Activated naive CD8-positive, alpha-beta T cell treated with anti-CD3 and anti-CD28 coated beads for 36 hours (primary cell): ENCODE measurements around the gene RAB39B. TPM values are rescaled to one million over a fixed set of nuclear protein-coding genes. Genes with fewer than 3 reads are reported as not detected.
"Not testable (repeated sequence)": the region's sequence is repeated elsewhere in the genome, so short reads cannot be mapped to it uniquely, and the experiment has no call there.

Experiments used
- DNase-seq: peaks from one replicate; pipeline ENCODE4 v3.0.0; 2021
- H3K27ac Mint-ChIP-seq: one replicate; pipeline ENCODE4 v1.8.0; 2022; ENCODE audit warnings: mild to moderate bottlenecking, moderate library complexity, mixed read lengths
- H3K27me3 Mint-ChIP-seq: one replicate; pipeline ENCODE4 v1.8.0; 2022; ENCODE audit warnings: mild to moderate bottlenecking, mixed read lengths
- H3K36me3 Mint-ChIP-seq: one replicate; pipeline ENCODE4 v1.8.0; 2021; ENCODE audit warnings: mild to moderate bottlenecking, mixed read lengths
- H3K4me1 Mint-ChIP-seq: one replicate; pipeline ENCODE4 v1.8.0; 2021; ENCODE audit warnings: mixed read lengths
- H3K4me3 Mint-ChIP-seq: one replicate; pipeline ENCODE4 v1.8.0; 2022; ENCODE audit warnings: mild to moderate bottlenecking, moderate library complexity, mixed read lengths
- H3K9me3 Mint-ChIP-seq: one replicate; pipeline ENCODE4 v1.8.0; 2022; ENCODE audit warnings: mixed read lengths
- total RNA-seq, 2 experiments: library from RNA; stranded (reverse); gene quantifications; one replicate each; pipeline ENCODE4 v1.2.3, GENCODE V29; 2021

Gene RAB39B
- total RNA-seq, 2 experiments from 2014 or later: 13.1 to 13.2 TPM

DNA sequence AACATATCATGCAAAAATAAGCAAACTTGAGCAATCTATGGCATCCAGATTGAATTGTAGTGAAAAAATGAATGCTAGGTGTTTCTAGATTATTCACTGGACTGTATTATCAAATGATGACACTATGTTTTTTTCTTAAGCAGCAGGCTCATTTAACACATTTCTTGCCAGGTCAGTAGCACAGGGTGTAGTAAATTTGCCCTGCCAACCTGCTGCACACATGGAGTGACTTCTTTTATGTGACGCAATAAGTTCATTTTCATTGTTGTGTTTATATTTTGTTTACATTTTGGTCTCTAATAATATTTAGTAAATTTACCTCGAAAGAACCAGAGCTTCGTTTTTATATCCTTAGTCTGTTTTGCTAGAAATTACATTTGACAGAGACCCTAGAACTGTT, 38.5 kb downstream of the RAB39B start:
- no peak for DNase-seq
- H3K4me3 Mint-ChIP-seq: no peak overlapping the region
- peaks cover 5% of the 10 kb centered on the region for H3K4me1 Mint-ChIP-seq
- peaks cover 30% of the 10 kb centered on the region for H3K36me3 Mint-ChIP-seq
- H3K27me3 Mint-ChIP-seq: no peaks in the 10 kb centered on the region
- H3K27ac Mint-ChIP-seq: no peak overlapping the region
- no peaks in the 10 kb centered on the region for H3K9me3 Mint-ChIP-seq

- H3K27ac Mint-ChIP-seq, DNase-seq, H3K4me3 Mint-ChIP-seq, H3K9me3 Mint-ChIP-seq, H3K4me1 Mint-ChIP-seq, H3K27me3 Mint-ChIP-seq: not testable (repeated sequence)
- peaks cover 30% of the 10 kb centered on the region for H3K36me3 Mint-ChIP-seq
These were observed 40.5 kb downstream of the RAB39B start for GRCh38 chrX:155223746-155224145.

DNA sequence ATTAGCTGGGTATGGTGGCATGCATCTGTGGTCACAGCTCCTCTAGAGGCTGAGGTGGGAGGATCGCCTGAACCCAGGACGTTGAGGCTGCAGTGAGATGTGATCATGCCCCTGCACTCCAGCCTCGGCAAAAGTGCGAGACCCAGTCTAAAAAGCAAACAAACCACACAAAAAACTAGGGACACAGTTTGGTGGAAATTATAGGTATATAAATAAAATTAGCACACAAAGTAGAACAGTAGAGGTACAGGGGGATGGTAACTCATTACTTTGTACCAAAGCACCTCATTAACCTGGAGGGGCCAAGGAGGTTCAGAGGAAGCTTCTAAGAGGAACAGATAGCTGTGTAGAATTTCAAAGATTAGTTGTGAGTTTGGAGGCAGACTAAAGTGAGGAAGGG, 42.9 kb downstream of the RAB39B start:
- H3K27ac Mint-ChIP-seq: no peak overlapping the region
- no peak for DNase-seq
- H3K4me3 Mint-ChIP-seq: no peak overlapping the region
- H3K9me3 Mint-ChIP-seq: no peaks in the 10 kb centered on the region
- peaks cover 18% of the 10 kb centered on the region for H3K4me1 Mint-ChIP-seq
- H3K36me3 Mint-ChIP-seq: peaks cover 38% of the 10 kb centered on the region
- H3K27me3 Mint-ChIP-seq: no peaks in the 10 kb centered on the region

- H3K9me3 Mint-ChIP-seq: no peaks in the 10 kb centered on the region
- no peak overlapping the region for H3K27ac Mint-ChIP-seq
- DNase-seq: no peak
- H3K4me1 Mint-ChIP-seq: peaks cover 17% of the 10 kb centered on the region
- H3K4me3 Mint-ChIP-seq: peak overlapping the region; percentile 22
- no peaks in the 10 kb centered on the region for H3K27me3 Mint-ChIP-seq
- peaks cover 28% of the 10 kb centered on the region for H3K36me3 Mint-ChIP-seq
These were observed 45.5 kb downstream of the RAB39B start for GRCh38 chrX:155218777-155219176.

- Mint-ChIP-seq H3K4me3 (peak overlapping the region; percentile 97), H3K36me3 (peaks cover 17% of the 10 kb centered on the region), H3K27me3 (no peaks in the 10 kb centered on the region), H3K4me1 (peaks cover 17% of the 10 kb centered on the region), H3K9me3 (no peaks in the 10 kb centered on the region), H3K27ac (peak overlapping the region; percentile 89)
- no peak for DNase-seq
These were observed 47.3 kb downstream of the RAB39B start for GRCh38 chrX:155216940-155217440.

GRCh38 chrX:155216179-155216939, 47.9 kb downstream of the RAB39B start, which contains the start of gene VBP1:
VBP1 (plus strand) TSS chrX:155216460; CDS start chrX:155216483, 23 bp downstream.
- Mint-ChIP-seq H3K27ac (peak within 1 kb of the TSS; percentile 89), H3K9me3 (no peaks in the 10 kb centered on the region), H3K27me3 (no peaks in the 10 kb centered on the region), H3K36me3 (peaks cover 11% of the 10 kb centered on the region), H3K4me1 (peaks cover 17% of the 10 kb centered on the region), H3K4me3 (peak within 1 kb of the TSS; percentile 97)
- DNase-seq: peak; percentile 87

GRCh38 chrX:155215443-155216178, 48.7 kb downstream of the RAB39B start:
- peaks cover 11% of the 10 kb centered on the region for H3K36me3 Mint-ChIP-seq
- peak overlapping the region; percentile 97 for H3K4me3 Mint-ChIP-seq
- H3K27me3 Mint-ChIP-seq: no peaks in the 10 kb centered on the region
- H3K9me3 Mint-ChIP-seq: no peaks in the 10 kb centered on the region
- H3K4me1 Mint-ChIP-seq: peaks cover 17% of the 10 kb centered on the region
- no peak for DNase-seq
- peak overlapping the region; percentile 89 for H3K27ac Mint-ChIP-seq

GRCh38 chrX:155213731-155214130, 50.6 kb downstream of the RAB39B start:
- H3K4me3 Mint-ChIP-seq: no peak overlapping the region
- peaks cover 8% of the 10 kb centered on the region for H3K36me3 Mint-ChIP-seq
- peaks cover 14% of the 10 kb centered on the region for H3K4me1 Mint-ChIP-seq
- no peak for DNase-seq
- H3K27me3 Mint-ChIP-seq: no peaks in the 10 kb centered on the region
- no peaks in the 10 kb centered on the region for H3K9me3 Mint-ChIP-seq
- no peak overlapping the region for H3K27ac Mint-ChIP-seq

DNA sequence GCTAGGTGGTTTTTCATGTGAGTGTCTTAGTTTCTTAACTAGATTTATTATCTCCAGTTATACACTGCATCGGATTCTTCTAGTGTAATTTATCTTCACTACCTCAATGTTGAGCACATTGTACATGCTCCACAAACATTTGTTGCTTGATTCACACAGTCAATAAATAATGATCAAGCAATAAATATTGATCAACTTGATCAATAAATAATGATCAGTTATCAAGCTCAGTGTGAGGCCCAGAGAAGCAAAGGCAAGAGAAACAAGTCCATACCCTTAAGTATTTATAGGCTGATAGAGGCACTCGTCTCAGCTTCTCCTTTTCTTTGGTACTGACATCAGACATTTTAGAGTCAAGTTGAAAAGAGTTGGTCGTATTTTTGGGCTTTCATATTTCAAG, 53.1 kb downstream of the RAB39B start:
- Mint-ChIP-seq H3K4me3 (no peak overlapping the region), H3K27ac (no peak overlapping the region), H3K27me3 (no peaks in the 10 kb centered on the region), H3K9me3 (no peaks in the 10 kb centered on the region), H3K4me1 (peaks cover 2% of the 10 kb centered on the region), H3K36me3 (no peaks in the 10 kb centered on the region)
- DNase-seq: no peak

Other genes starting within 250 kb of the RAB39B start
- gene F8, start 241.8 kb downstream of the RAB39B start, total RNA-seq: 1 to 10 TPM; 4.3 TPM
- gene FUNDC2, start 237.6 kb downstream of the RAB39B start, total RNA-seq: 10 to 100 TPM; 97.3 to 99.7 TPM
- 1 to 10 TPM; 4.6 to 5.0 TPM for gene CMC4, start 193.4 kb downstream of the RAB39B start, total RNA-seq
- gene MTCP1, start 193.4 kb downstream of the RAB39B start, total RNA-seq: 10 to 100 TPM; 17.2 to 19.9 TPM
- 10 to 100 TPM; 41.2 to 41.7 TPM for gene BRCC3, start 193.0 kb downstream of the RAB39B start, total RNA-seq
- 10 to 100 TPM; 82.9 to 86.8 TPM for gene VBP1, start 48.0 kb downstream of the RAB39B start, total RNA-seq
- gene CLIC2, start 70.1 kb upstream of the RAB39B start, total RNA-seq: under 1 TPM; 0.18 to 0.49 TPM
- gene F8A2, start 117.6 kb upstream of the RAB39B start, total RNA-seq: not detected
- 1 to 10 TPM; 8.2 to 8.8 TPM for gene F8A3, start 194.1 kb upstream of the RAB39B start, total RNA-seq